ENCODE measurements around the gene MYO1F.

DNA sequence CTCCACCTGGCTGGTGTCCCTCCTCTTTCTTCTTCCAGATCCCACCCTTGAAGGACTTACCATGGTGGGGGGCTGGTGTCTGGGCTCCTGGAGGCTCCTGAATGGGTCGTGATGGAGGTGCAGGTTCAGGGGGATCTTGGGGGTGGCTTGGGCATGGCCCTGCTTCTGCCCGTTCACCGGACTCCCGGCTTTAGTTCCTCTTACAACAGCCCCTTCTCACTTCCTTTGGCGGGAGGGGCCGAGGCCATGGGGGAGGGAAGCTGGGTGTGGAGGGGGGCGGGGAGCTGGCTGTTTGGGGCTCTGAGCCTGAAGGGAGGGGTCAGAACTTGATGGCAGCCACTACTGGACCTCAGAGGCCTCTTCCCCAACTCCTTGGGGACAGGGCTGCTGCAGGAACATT is at the start of gene MYO1F:
- TF ChIP-seq CEBPB (IDR thresholded peaks at IDR 0.05) (no peak), TAF1 (IDR thresholded peaks at IDR 0.05; ENCODE audit: low read depth) (no peak), YY1 (IDR thresholded peaks at IDR 0.05; ENCODE audit: low read depth) (no peak), EP300 (IDR thresholded peaks at IDR 0.05; ENCODE audit: borderline replicate concordance) (no peak), NFIC (IDR thresholded peaks at IDR 0.05) (no peak)
- TF ChIP-seq, protein P1, sequence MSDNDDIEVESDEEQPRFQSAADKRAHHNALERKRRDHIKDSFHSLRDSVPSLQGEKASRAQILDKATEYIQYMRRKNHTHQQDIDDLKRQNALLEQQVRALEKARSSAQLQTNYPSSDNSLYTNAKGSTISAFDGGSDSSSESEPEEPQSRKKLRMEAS (IDR thresholded peaks at IDR 0.05), result no peak
- TF ChIP-seq, protein P2, sequence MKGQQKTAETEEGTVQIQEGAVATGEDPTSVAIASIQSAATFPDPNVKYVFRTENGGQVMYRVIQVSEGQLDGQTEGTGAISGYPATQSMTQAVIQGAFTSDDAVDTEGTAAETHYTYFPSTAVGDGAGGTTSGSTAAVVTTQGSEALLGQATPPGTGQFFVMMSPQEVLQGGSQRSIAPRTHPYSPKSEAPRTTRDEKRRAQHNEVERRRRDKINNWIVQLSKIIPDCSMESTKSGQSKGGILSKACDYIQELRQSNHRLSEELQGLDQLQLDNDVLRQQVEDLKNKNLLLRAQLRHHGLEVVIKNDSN (IDR thresholded peaks at IDR 0.05), result no peak

Data from Ishikawa (cell line).